SK-MEL-5 (cell line): Measurements from ENCODE around the gene UHMK1. TPM values are rescaled to one million over a fixed set of nuclear protein-coding genes. Genes with fewer than 3 reads are reported as not detected.
"Not testable (repeated sequence)": the region's sequence is repeated elsewhere in the genome, so short reads cannot be mapped to it uniquely, and the experiment has no call there.

ENCODE experiments used
- DNase-seq: peaks from one replicate; pipeline ENCODE4 v3.0.0-alpha.2; 2016; ENCODE audit warnings: low read depth, low spot score
- in situ Hi-C: cut with HindIII; loops from 2 replicates; pipeline ENCODE4 v1.10.0; 2016; ENCODE audit warnings: low sequenced_read_pairs, high pct_unique_total_duplicates, low pct_unique_long_range_greater_than_20kb
- polyA plus RNA-seq, 2 experiments: library from polyadenylated mRNA; depleted of rRNA; stranded (reverse); fragments of >200 nt; gene quantifications; 2 replicates each; pipeline ENCODE4 v1.2.3, GENCODE V29; 2015
- total RNA-seq: library from RNA; depleted of rRNA; stranded (reverse); fragments of >200 nt; shearing (Covaris generic); gene quantifications from 2 replicates; pipeline ENCODE4 v1.2.3, GENCODE V29; 2014; rRNA removed

Gene UHMK1
- total RNA-seq, result 93.8 and 93.9 TPM in 2 replicates
- polyA plus RNA-seq (2015; cell fraction: cytosol; rRNA removed), result 40.5 and 58.4 TPM in 2 replicates
- polyA plus RNA-seq (2015; cell fraction: nucleus; rRNA removed), result 32.0 and 34.1 TPM in 2 replicates

GRCh38 chr1:162497723-162498495, at the start of gene UHMK1:
Gene UHMK1, plus strand, starts transcription at chr1:162497818. Its CDS starts 183 bp downstream, at chr1:162498001.
- peak; percentile 90 for DNase-seq
- in situ Hi-C loops, result no loop called here

GRCh38 chr1:162454361-162454760, 43.3 kb upstream of the UHMK1 start:
- in situ Hi-C loops, DNase-seq: not testable (repeated sequence)

GRCh38 chr1:162456323-162456722, 41.3 kb upstream of the UHMK1 start:
- no peak for DNase-seq
- in situ Hi-C loops, result no loop called here

- in situ Hi-C loops, result no loop called here
- DNase-seq, result no peak
These were observed 39.4 kb upstream of the UHMK1 start for GRCh38 chr1:162458236-162458635.

GRCh38 chr1:162462425-162462824, 35.2 kb upstream of the UHMK1 start:
- DNase-seq, in situ Hi-C loops: not testable (repeated sequence)

GRCh38 chr1:162463021-162463420, 34.6 kb upstream of the UHMK1 start:
- DNase-seq, result no peak
- in situ Hi-C loops, result no loop called here

- in situ Hi-C loops, result no loop called here
- DNase-seq, result no peak
These were observed 30.8 kb upstream of the UHMK1 start for GRCh38 chr1:162466797-162467196.

GRCh38 chr1:162470216-162470615, 27.4 kb upstream of the UHMK1 start:
- DNase-seq, result no peak
- in situ Hi-C loops, result no loop called here

- in situ Hi-C loops, result no loop called here
- DNase-seq, result no peak
These were observed 26.2 kb upstream of the UHMK1 start for GRCh38 chr1:162471290-162471853.

GRCh38 chr1:162475089-162475488, 22.5 kb upstream of the UHMK1 start:
- in situ Hi-C loops, result no loop called here

GRCh38 chr1:162475539-162476185, 22.0 kb upstream of the UHMK1 start:
- in situ Hi-C loops, result no loop called here
- DNase-seq, result no peak

More at GRCh38 chr1:162475089-162475488, 22.5 kb upstream of the UHMK1 start:
- no peak for DNase-seq

- in situ Hi-C loops, result no loop called here
- DNase-seq, result no peak
These were observed 21.0 kb upstream of the UHMK1 start for GRCh38 chr1:162476620-162477019.

GRCh38 chr1:162485236-162485635, 12.4 kb upstream of the UHMK1 start:
- in situ Hi-C loops, result no loop called here
- no peak for DNase-seq

- in situ Hi-C loops, result no loop called here
- DNase-seq, result no peak
These were observed 10.4 kb upstream of the UHMK1 start for GRCh38 chr1:162487241-162487640.

GRCh38 chr1:162488219-162488618, 9.4 kb upstream of the UHMK1 start:
- in situ Hi-C loops, result no loop called here
- DNase-seq, result no peak

GRCh38 chr1:162495531-162496233, 1.9 kb upstream of the UHMK1 start:
- DNase-seq, in situ Hi-C loops: not testable (repeated sequence)

GRCh38 chr1:162497104-162497722, 405 bp upstream of the UHMK1 start:
- in situ Hi-C loops, result no loop called here
- no peak for DNase-seq

GRCh38 chr1:162498496-162498810, 835 bp downstream of the UHMK1 start:
- in situ Hi-C loops, result no loop called here
- no peak for DNase-seq
